Osteocyte (in vitro differentiated cells): ENCODE data around the gene AKIRIN2. TPM values are rescaled to one million over a fixed set of nuclear protein-coding genes. Genes with fewer than 3 reads are reported as not detected.
"Not testable (repeated sequence)": the region's sequence is repeated elsewhere in the genome, so short reads cannot be mapped to it uniquely, and the experiment has no call there.

Experiments used
- DNase-seq: peaks from one replicate; pipeline ENCODE4 v3.0.0; 2021; ENCODE audit warnings: mixed read lengths; ENCODE audit not compliant: unreplicated experiment; ENCODE audit errors: extremely low spot score
- H3K27ac Mint-ChIP-seq: one replicate; pipeline ENCODE4 v1.8.0; 2021; ENCODE audit warnings: mild to moderate bottlenecking, mixed read lengths; ENCODE audit not compliant: unreplicated experiment
- H3K27me3 Mint-ChIP-seq: one replicate; pipeline ENCODE4 v1.8.0; 2021; ENCODE audit warnings: mixed read lengths; ENCODE audit not compliant: unreplicated experiment
- H3K36me3 Mint-ChIP-seq: one replicate; pipeline ENCODE4 v1.8.0; 2021; ENCODE audit warnings: mixed read lengths; ENCODE audit not compliant: unreplicated experiment
- H3K4me1 Mint-ChIP-seq: one replicate; pipeline ENCODE4 v1.8.0; 2021; ENCODE audit warnings: mixed read lengths; ENCODE audit not compliant: unreplicated experiment
- H3K4me3 Mint-ChIP-seq: one replicate; pipeline ENCODE4 v1.8.0; 2021; ENCODE audit warnings: mild to moderate bottlenecking, moderate library complexity, mixed read lengths; ENCODE audit not compliant: unreplicated experiment
- H3K9me3 Mint-ChIP-seq: one replicate; pipeline ENCODE4 v1.8.0; 2021; ENCODE audit warnings: mixed read lengths; ENCODE audit not compliant: unreplicated experiment
- total RNA-seq: library from RNA; stranded (reverse); gene quantifications from 2 replicates; pipeline ENCODE4 v1.2.1, GENCODE V29; 2021
- TF ChIP-seq, protein P1 (sequence below): fragments of 200-600 bp; sonication (generic); IDR thresholded peaks from 2 replicates; pipeline ENCODE4 v1.5.0; 2021; ENCODE audit warnings: antibody characterized with exemption, mild to moderate bottlenecking, moderate library complexity

The AKIRIN2 gene
- total RNA-seq, 1 donor from 2014 or later, result 68.1 TPM

- Mint-ChIP-seq H3K36me3 (no peaks in the 10 kb centered on the region), H3K27ac (peak overlapping the region; percentile 63), H3K9me3 (no peaks in the 10 kb centered on the region), H3K4me3 (no peak overlapping the region), H3K4me1 (peaks cover 19% of the 10 kb centered on the region), H3K27me3 (no peaks in the 10 kb centered on the region)
- no peak for DNase-seq
- TF ChIP-seq, protein P1, sequence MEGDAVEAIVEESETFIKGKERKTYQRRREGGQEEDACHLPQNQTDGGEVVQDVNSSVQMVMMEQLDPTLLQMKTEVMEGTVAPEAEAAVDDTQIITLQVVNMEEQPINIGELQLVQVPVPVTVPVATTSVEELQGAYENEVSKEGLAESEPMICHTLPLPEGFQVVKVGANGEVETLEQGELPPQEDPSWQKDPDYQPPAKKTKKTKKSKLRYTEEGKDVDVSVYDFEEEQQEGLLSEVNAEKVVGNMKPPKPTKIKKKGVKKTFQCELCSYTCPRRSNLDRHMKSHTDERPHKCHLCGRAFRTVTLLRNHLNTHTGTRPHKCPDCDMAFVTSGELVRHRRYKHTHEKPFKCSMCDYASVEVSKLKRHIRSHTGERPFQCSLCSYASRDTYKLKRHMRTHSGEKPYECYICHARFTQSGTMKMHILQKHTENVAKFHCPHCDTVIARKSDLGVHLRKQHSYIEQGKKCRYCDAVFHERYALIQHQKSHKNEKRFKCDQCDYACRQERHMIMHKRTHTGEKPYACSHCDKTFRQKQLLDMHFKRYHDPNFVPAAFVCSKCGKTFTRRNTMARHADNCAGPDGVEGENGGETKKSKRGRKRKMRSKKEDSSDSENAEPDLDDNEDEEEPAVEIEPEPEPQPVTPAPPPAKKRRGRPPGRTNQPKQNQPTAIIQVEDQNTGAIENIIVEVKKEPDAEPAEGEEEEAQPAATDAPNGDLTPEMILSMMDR, result no peak
Measured at GRCh38 chr6:87706187-87706966, 4.3 kb upstream of the AKIRIN2 start.

DNA sequence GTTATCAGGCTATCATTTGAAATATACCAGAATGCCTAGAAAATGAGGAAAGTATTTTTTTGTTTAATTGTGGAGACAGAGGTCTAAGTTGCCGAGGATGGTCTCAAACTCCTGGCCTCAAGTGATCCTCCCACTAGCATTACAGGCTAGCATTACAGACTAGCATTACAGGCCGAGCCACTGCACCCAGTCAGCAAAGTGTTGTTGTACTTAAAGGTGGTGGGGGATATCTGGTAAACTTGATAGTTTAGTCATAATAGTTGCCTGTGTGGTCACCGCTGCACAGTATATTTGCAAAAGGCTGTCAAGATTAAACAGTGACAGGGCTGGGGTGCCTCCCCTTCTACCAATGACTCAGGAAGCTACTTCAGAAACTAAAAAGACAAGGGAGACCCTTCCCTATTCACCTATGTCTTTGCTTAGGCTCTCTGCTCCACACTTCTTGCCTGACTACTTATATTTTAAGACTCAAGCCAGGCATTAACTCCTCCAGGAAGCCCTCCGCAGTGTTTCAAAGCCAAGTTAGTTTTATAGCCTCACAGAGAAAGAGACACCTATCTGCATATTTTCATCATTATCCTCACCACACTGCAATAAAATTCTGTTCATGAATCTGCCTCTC is 3.1 kb upstream of the AKIRIN2 start:
- H3K4me1 Mint-ChIP-seq, result peaks cover 19% of the 10 kb centered on the region

DNA sequence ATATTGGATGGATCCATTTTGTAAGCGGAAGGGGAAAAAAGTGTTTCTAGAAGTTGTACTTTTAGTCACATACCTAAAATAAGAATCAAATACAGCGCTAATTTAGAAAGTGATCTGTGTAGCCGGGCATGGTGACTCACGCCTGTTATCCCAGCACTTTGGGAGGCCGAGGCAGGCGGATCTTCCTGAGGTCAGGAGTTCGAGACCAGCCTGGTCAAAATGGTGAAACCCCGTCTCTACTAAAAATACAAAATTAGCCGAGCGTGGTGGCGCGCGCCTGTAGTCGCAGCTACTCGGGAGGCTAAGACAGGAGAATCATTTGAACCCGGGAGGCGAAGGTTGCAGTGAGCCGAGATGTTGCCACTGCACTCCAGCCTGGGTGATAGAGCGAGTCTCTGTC is 1.0 kb upstream of the AKIRIN2 start:
- H3K9me3 Mint-ChIP-seq, H3K36me3 Mint-ChIP-seq, DNase-seq, H3K27me3 Mint-ChIP-seq: not testable (repeated sequence)
- H3K4me1 Mint-ChIP-seq, result peaks cover 31% of the 10 kb centered on the region
- peak overlapping the region; percentile 98 for H3K27ac Mint-ChIP-seq
- peak overlapping the region; percentile 99 for H3K4me3 Mint-ChIP-seq

More for the DNA sequence above, 3.1 kb upstream of the AKIRIN2 start:
- H3K36me3 Mint-ChIP-seq, result no peaks in the 10 kb centered on the region
- H3K27me3 Mint-ChIP-seq, result no peaks in the 10 kb centered on the region
- no peak for DNase-seq
- H3K4me3 Mint-ChIP-seq, result no peak overlapping the region
- H3K9me3 Mint-ChIP-seq, result no peaks in the 10 kb centered on the region
- TF ChIP-seq, protein P1, result no peak
- no peak overlapping the region for H3K27ac Mint-ChIP-seq

- TF ChIP-seq, protein P1, result no peak
- H3K27me3 Mint-ChIP-seq, result no peaks in the 10 kb centered on the region
- no peaks in the 10 kb centered on the region for H3K9me3 Mint-ChIP-seq
- peaks cover 35% of the 10 kb centered on the region for H3K4me1 Mint-ChIP-seq
- H3K4me3 Mint-ChIP-seq, result peak overlapping the region; percentile 99
- peaks cover 1% of the 10 kb centered on the region for H3K36me3 Mint-ChIP-seq
- peak overlapping the region; percentile 98 for H3K27ac Mint-ChIP-seq
- no peak for DNase-seq
Measured at GRCh38 chr6:87702589-87702945, 534 bp upstream of the AKIRIN2 start.

DNA sequence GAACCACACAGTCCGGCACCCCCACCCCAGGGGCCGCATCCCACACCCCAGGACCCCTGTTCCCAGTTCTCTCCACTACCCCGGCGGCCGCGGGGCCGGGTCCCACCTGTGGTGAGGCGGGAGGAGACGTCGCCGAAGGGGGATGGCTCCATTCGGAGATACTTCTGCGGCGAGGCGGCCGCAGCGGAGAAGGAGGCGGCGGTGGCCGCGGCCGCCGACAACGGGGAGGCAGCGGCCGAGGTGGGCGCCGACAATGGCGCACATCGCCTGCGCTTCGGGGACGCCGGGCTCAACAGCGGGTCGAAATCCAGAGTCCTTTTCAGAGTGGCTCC is 723 bp downstream of the AKIRIN2 start:
- Mint-ChIP-seq H3K4me1 (peaks cover 37% of the 10 kb centered on the region), H3K36me3 (peaks cover 1% of the 10 kb centered on the region), H3K27ac (peak overlapping the region; percentile 98), H3K27me3 (no peaks in the 10 kb centered on the region), H3K4me3 (peak overlapping the region; percentile 99), H3K9me3 (no peaks in the 10 kb centered on the region)
- no peak for DNase-seq
- TF ChIP-seq, protein P1, result no peak
